ENCODE measurements around the gene RFT1.
"Not testable (repeated sequence)": the region's sequence is repeated elsewhere in the genome, so short reads cannot be mapped to it uniquely, and the experiment has no call there.

RFT1 gene

GRCh38 chr3:53071882-53072431, 58.3 kb downstream of the RFT1 start:
- DNase-seq (ENCODE audit: low read depth in 2 of 2), result no peak

DNA sequence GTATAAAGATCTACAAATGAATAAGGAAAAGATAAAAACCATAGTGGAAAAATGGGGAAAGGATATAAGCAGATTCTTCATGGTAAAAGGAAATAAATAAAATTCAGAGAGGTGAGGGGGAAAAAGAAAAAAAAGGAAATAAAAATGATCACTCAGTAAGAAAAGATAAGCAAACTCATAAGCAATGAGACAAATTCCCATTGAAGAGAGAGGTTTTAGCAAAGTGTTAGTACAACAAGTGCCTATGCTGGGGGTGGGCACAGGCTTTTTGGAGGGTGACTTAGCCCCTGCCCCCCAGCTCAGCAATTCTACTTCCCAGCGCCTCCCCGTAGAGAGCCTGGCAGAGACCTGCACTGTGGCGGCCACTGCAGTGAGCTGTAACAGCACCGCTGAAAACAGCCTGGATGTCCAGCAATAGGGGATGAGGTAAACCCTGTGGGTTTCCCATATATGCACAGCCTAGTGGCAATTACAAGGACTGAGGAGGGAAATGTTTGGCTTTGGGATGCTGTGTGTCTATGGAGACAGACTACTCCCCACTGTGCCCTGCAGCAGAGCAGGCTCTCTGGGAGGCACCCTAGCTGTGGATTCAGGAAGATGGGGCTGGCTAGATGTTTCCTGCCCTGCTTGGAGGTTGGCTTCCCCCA, 60.7 kb downstream of the RFT1 start:
- DNase-seq (ENCODE audit: low read depth in 2 of 2), result no peak

DNA sequence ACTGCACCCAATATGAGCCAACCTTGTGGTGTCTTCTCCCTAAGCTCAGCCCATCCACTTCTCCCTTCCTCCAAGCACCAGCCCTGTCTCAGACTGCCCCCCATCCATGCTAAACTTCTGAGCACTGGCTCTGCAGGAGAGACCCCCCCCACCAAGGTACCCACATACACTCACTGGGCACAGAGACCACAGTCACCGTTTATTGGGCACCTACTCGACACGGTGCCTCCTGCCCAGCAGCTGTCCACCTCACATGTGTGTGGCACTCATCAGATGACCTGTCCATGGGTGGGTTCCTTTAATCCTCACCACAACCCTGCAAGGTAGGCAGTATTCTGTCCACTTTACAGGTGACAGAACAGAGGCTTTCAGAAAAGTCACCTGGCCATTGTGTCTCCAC, 62.1 kb downstream of the RFT1 start:
- no peak for DNase-seq (ENCODE audit: low read depth in 2 of 2)

DNA sequence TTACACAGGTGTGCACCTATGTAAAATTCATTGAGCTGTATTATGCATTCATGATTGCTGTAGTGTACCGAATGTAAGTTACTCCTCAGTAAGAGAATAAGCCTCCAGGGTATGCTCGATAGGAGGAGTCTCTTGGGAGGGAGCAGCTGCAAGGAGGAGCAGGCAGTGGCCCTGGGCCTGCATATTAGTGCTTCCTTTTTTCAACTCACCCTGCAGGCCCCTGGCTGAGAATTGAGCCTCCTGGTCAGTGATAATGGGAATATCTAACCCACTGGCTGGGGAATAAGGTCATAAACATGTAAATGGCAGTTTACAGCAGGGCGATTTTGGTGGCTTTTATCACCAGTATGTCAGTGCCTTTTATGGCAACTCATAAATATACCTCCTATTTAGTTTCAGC, 62.7 kb downstream of the RFT1 start:
- no peak for DNase-seq (ENCODE audit: low read depth in 2 of 2)

DNA sequence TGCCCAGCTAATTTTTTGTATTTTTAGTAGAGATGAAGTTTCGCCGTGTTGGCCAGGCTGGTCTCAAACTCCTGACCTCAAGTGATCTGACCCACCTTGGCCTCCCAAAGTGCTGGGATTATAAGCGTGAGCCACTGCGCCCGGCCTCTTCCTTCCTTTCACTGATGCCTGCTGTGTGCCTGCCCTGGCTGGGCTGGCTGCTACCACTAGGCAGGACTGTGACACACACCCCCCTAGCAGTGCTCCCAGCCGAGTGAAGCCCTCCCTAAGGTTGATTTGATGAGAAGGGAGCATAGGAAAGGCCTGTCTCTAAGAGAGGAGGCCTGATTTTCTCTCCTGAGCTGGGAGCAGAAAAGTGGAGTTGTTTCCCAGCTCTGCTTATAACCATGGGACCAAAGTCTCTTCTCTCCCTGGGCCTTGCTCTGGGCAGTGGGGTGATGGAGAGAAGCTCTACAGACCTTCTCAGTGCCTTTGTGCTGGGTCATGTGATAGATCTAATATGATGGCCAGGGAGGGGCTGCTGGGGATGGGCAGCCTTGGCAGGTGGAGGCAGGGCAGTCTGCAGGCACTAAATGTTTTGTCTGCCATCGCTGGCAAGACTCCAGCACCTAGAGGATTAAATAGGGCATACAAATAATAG, 64.3 kb downstream of the RFT1 start:
- DNase-seq (ENCODE audit: low read depth in 2 of 2), result no peak

DNA sequence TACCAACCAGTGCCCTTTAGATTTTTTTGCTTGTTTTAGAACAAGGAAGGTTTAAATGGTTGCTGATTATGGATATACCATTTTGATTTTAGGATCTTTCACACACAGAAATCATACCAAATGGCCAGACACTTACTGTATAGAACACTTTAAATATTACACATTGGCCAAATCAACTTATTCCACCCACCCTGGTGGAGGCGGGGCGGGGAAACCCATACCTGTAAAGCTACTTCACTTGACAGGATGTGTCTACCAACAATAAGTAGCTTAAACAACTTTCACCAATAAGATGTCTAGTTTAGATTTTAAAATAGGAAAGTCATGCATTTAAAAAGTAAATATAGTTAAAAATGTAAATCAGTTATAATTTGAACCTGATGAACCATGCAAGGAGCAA, 67.3 kb downstream of the RFT1 start:
- no peak for DNase-seq (ENCODE audit: low read depth in 2 of 2)

DNA sequence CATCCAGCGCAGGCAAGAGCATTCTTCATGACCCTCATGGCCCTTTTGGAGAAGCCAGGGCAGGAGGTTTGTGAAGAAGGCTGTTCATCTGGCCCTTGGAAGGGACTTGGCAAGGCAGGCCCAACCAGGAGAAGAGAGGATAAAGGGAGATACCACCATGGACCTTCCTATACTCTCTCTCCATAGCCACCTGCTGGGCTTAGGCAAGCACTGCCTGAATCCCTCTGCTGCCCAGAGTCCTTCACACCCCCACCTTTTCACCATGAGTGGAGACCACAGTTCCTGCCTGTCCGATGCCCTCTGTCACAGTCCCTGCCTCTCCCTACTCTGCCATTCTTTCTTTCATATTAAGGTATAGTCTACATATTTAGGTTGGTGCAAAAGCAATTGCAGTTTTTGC, 73.8 kb downstream of the RFT1 start:
- no peak for DNase-seq (ENCODE audit: low read depth in 2 of 2)

- not testable (repeated sequence) for DNase-seq (ENCODE audit: low read depth in 2 of 2)
These were observed 76.0 kb downstream of the RFT1 start for GRCh38 chr3:53054233-53054632.

GRCh38 chr3:53051929-53052328, 78.3 kb downstream of the RFT1 start:
- no peak for DNase-seq (ENCODE audit: low read depth in 2 of 2)

GRCh38 chr3:53049987-53050386, 80.2 kb downstream of the RFT1 start:
- DNase-seq (ENCODE audit: low read depth in 2 of 2), result no peak

- DNase-seq (ENCODE audit: low read depth in 2 of 2), result peak; percentile 20 to 41
These were observed 83.8 kb downstream of the RFT1 start for GRCh38 chr3:53046171-53047170.

DNA sequence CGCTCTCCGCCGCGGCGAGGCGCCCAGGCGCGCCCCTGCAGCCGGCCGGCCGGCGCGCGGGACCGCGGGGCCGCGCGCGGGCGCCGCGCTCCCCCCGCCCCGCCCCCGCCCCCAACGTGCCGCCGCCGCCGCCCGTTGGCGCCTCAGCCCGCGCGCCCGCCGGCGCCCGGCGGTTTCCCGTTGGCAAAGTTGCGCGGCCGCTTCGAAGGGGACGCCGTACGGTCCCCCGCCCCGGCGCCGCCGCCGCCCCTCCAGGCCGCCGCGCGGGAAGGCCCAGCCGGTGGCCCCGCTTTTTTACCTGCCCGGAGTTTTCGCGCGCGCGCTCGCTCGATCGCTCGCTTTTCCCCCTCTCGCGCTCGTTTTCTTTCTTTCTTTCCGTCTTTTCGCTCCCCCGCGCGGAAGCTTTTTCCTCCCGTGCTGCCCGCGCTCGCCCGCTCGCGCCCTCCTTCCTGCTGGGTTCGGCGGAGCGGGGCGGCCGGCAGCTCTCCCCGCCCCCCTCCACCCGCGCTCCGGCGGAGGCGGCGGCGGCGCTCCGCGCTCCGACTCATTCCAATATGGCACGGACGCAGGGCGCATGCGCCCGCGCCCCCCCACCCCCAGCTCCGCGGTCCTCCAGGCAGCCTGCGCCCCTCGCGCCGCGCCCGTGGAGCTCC, 84.6 kb downstream of the RFT1 start, which contains the start of gene SFMBT1:
SFMBT1 (minus strand) TSS at position 556 of the 653 bp plus-strand sequence. CDS start 76,945 bp downstream, outside the sequence.
- DNase-seq (ENCODE audit: low read depth in 2 of 2), result peak; percentile 51 to 57

GRCh38 chr3:53044711-53045517, 85.3 kb downstream of the RFT1 start:
- peak in 1 of 2 donors; percentile 38 for DNase-seq (ENCODE audit: low read depth in 2 of 2)

GRCh38 chr3:53044371-53044710, 85.9 kb downstream of the RFT1 start:
- DNase-seq (ENCODE audit: low read depth in 2 of 2), result no peak

DNA sequence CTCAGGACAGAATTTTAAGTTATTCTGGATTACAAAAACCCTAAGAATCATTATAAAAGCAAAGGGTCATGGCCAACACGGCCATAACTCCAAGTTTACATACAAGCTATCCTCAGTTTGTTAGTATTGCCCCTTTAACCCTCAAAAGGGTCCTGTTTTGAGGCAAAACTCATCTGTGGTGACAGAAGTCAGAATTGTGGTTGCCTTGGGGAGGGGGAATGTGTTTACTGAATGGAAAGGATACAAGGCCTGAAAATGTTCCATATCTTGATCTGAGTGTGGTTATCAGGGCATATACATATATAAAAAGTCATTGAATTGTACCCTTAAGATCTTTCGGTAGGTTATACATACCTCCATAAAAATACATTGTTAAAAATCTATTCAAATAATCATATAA, 86.5 kb downstream of the RFT1 start:
- DNase-seq (ENCODE audit: low read depth in 2 of 2), result no peak

DNA sequence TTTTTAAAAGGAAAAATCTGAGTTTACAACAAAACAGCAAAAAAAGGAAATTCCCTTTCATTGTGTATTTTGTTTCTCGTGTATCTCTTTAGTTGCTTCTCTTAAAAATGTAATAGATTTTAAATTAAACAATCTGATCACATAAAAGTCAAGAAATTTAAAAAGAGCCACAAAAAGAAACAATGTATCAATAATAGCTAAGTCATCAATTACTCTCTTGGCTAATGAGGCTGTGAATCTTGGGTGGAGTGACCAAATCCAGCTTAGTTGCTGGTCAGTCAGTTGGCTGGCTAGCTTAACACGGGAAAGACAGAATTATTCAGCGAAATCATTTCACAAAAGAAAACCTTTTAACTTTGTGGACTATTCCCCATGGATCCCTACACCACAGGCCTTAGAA, 87.6 kb downstream of the RFT1 start:
- DNase-seq (ENCODE audit: low read depth in 2 of 2), result no peak

GRCh38 chr3:53040351-53040820, 89.8 kb downstream of the RFT1 start:
- DNase-seq (ENCODE audit: low read depth in 2 of 2), result no peak

GRCh38 chr3:53039376-53039752, 90.9 kb downstream of the RFT1 start:
- DNase-seq (ENCODE audit: low read depth in 2 of 2), result no peak

- no peak for DNase-seq (ENCODE audit: low read depth in 2 of 2)
These were observed 91.4 kb downstream of the RFT1 start for GRCh38 chr3:53038679-53039375.
